ENCODE data around the gene ALLC.

ALLC gene

GRCh38 chr2:3638456-3638810 lies 19.6 kb upstream of the ALLC start:
- DNase-seq (ENCODE audit: low spot score): no peak
- no peak for TF ChIP-seq CTCF (IDR thresholded peaks at IDR 0.05; ENCODE audit: extremely low read depth, missing control alignments)

- TF ChIP-seq CTCF (IDR thresholded peaks at IDR 0.05; ENCODE audit: extremely low read depth, missing control alignments): no peak
- DNase-seq (ENCODE audit: low spot score): no peak
Measured at GRCh38 chr2:3639015-3639630, 18.9 kb upstream of the ALLC start.

- TF ChIP-seq CTCF (IDR thresholded peaks at IDR 0.05; ENCODE audit: extremely low read depth, missing control alignments): no peak
- DNase-seq (ENCODE audit: low spot score): no peak
Measured at GRCh38 chr2:3639653-3640052, 18.3 kb upstream of the ALLC start.

- DNase-seq (ENCODE audit: low spot score): no peak
- TF ChIP-seq CTCF (IDR thresholded peaks at IDR 0.05; ENCODE audit: extremely low read depth, missing control alignments): no peak
Measured at GRCh38 chr2:3641181-3641580, 16.8 kb upstream of the ALLC start.

- no peak for DNase-seq (ENCODE audit: low spot score)
- TF ChIP-seq CTCF (IDR thresholded peaks at IDR 0.05; ENCODE audit: extremely low read depth, missing control alignments): no peak
Measured at GRCh38 chr2:3641841-3642421, 16.1 kb upstream of the ALLC start.

- no peak for DNase-seq (ENCODE audit: low spot score)
- no peak for TF ChIP-seq CTCF (IDR thresholded peaks at IDR 0.05; ENCODE audit: extremely low read depth, missing control alignments)
Measured at GRCh38 chr2:3642521-3643215, 15.3 kb upstream of the ALLC start.

All from GM20000 (cell line).